Measurements from ENCODE around the gene HTT.

DNA sequence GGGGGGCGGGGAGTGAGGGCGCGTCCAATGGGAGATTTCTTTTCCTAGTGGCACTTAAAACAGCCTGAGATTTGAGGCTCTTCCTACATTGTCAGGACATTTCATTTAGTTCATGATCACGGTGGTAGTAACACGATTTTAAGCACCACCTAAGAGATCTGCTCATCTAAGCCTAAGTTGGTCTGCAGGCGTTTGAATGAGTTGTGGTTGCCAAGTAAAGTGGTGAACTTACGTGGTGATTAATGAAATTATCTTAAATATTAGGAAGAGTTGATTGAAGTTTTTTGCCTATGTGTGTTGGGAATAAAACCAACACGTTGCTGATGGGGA, 1.1 kb downstream of the HTT start:
- no peak for TF ChIP-seq EGR1 (IDR thresholded peaks at IDR 0.05; ENCODE audit: borderline replicate concordance, low read depth, low read length)
- TF ChIP-seq, protein P1, sequence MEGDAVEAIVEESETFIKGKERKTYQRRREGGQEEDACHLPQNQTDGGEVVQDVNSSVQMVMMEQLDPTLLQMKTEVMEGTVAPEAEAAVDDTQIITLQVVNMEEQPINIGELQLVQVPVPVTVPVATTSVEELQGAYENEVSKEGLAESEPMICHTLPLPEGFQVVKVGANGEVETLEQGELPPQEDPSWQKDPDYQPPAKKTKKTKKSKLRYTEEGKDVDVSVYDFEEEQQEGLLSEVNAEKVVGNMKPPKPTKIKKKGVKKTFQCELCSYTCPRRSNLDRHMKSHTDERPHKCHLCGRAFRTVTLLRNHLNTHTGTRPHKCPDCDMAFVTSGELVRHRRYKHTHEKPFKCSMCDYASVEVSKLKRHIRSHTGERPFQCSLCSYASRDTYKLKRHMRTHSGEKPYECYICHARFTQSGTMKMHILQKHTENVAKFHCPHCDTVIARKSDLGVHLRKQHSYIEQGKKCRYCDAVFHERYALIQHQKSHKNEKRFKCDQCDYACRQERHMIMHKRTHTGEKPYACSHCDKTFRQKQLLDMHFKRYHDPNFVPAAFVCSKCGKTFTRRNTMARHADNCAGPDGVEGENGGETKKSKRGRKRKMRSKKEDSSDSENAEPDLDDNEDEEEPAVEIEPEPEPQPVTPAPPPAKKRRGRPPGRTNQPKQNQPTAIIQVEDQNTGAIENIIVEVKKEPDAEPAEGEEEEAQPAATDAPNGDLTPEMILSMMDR (IDR thresholded peaks at IDR 0.05; ENCODE audit: control extremely low read depth in 1 of 3, insufficient read depth in 1 of 3, low read depth in 1 of 3, low read length in 3 of 3): no peak
- no peak for TF ChIP-seq POLR2A (IDR thresholded peaks at IDR 0.05; ENCODE audit: control extremely low read depth in 1 of 2, low read depth in 2 of 2, low read length in 2 of 2)
- no peak for TF ChIP-seq EZH2 (IDR thresholded peaks at IDR 0.05; ENCODE audit: low read depth, low read length, severe bottlenecking)
- no peak for TF ChIP-seq EP300 (IDR thresholded peaks at IDR 0.05; ENCODE audit: borderline replicate concordance in 1 of 2, low read depth in 2 of 2, low read length in 2 of 2)
- TF ChIP-seq CREB1 (IDR thresholded peaks at IDR 0.05): no peak
- TF ChIP-seq, protein P2, sequence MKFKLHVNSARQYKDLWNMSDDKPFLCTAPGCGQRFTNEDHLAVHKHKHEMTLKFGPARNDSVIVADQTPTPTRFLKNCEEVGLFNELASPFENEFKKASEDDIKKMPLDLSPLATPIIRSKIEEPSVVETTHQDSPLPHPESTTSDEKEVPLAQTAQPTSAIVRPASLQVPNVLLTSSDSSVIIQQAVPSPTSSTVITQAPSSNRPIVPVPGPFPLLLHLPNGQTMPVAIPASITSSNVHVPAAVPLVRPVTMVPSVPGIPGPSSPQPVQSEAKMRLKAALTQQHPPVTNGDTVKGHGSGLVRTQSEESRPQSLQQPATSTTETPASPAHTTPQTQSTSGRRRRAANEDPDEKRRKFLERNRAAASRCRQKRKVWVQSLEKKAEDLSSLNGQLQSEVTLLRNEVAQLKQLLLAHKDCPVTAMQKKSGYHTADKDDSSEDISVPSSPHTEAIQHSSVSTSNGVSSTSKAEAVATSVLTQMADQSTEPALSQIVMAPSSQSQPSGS (IDR thresholded peaks at IDR 0.05; ENCODE audit: low read length): no peak
- TF ChIP-seq TCF12 (IDR thresholded peaks at IDR 0.05; ENCODE audit: low read depth, low read length): no peak
- no peak for TF ChIP-seq HDAC6 (IDR thresholded peaks at IDR 0.05; ENCODE audit: low read depth, low read length)
